NCI-H2029 treated with DMSO at 0.1 percent for 48 hours (cell line): ENCODE measurements around the gene ELFN2.

Experiments
- DNase-seq: peaks from one replicate; lab custom pipeline; 2025; lab: John Stamatoyannopoulos, UW

Gene ELFN2

GRCh38 chr22:37384691-37385090 is 42.6 kb downstream of the ELFN2 start:
- no peak for DNase-seq

- DNase-seq, result no peak
Observed at GRCh38 chr22:37383341-37383740, 43.9 kb downstream of the ELFN2 start.

- no peak for DNase-seq
Observed at GRCh38 chr22:37381489-37381888, 45.8 kb downstream of the ELFN2 start.

- no peak for DNase-seq
Observed at GRCh38 chr22:37379722-37380121, 47.6 kb downstream of the ELFN2 start.

GRCh38 chr22:37379085-37379484 is 48.2 kb downstream of the ELFN2 start:
- DNase-seq, result no peak

- DNase-seq, result no peak
Observed at GRCh38 chr22:37378642-37379058, 48.6 kb downstream of the ELFN2 start.

GRCh38 chr22:37377927-37378326 is 49.4 kb downstream of the ELFN2 start:
- DNase-seq, result no peak

- no peak for DNase-seq
Observed at GRCh38 chr22:37377138-37377537, 50.1 kb downstream of the ELFN2 start.

- DNase-seq, result no peak
Observed at GRCh38 chr22:37376643-37377042, 50.6 kb downstream of the ELFN2 start.

- DNase-seq, result no peak
Observed at GRCh38 chr22:37375801-37376200, 51.5 kb downstream of the ELFN2 start.

- no peak for DNase-seq
Observed at GRCh38 chr22:37374571-37374970, 52.7 kb downstream of the ELFN2 start.

- no peak for DNase-seq
Observed at GRCh38 chr22:37373451-37373850, 53.8 kb downstream of the ELFN2 start.

- DNase-seq, result no peak
Observed at GRCh38 chr22:37371911-37372310, 55.4 kb downstream of the ELFN2 start.

GRCh38 chr22:37371491-37371890 is 55.8 kb downstream of the ELFN2 start:
- no peak for DNase-seq

GRCh38 chr22:37370306-37370979 is 56.8 kb downstream of the ELFN2 start:
- DNase-seq, result no peak

- no peak for DNase-seq
Observed at GRCh38 chr22:37369483-37369882, 57.8 kb downstream of the ELFN2 start.

- DNase-seq, result no peak
Observed at GRCh38 chr22:37368058-37368457, 59.2 kb downstream of the ELFN2 start.

- DNase-seq, result no peak
Observed at GRCh38 chr22:37366601-37367000, 60.7 kb downstream of the ELFN2 start.

GRCh38 chr22:37365950-37366349 is 61.3 kb downstream of the ELFN2 start:
- no peak for DNase-seq

GRCh38 chr22:37363261-37363992 is 63.9 kb downstream of the ELFN2 start:
- DNase-seq, result no peak

GRCh38 chr22:37362621-37363020 is 64.7 kb downstream of the ELFN2 start:
- DNase-seq, result no peak

- no peak for DNase-seq
Observed at GRCh38 chr22:37358917-37359316, 68.4 kb downstream of the ELFN2 start.

GRCh38 chr22:37358386-37358785 is 68.9 kb downstream of the ELFN2 start:
- no peak for DNase-seq
